Ascending aorta (tissue), 2 donors: ENCODE measurements around the gene RCC1. TPM values are rescaled to one million over a fixed set of nuclear protein-coding genes. Genes with fewer than 3 reads are reported as not detected.
A peak's percentile ranks its signal among the peaks of the same experiment; 100 is the strongest.

Source experiments
- DNase-seq, 2 donors: peaks; one replicate each; pipeline ENCODE4 v3.0.0-alpha.2; 2019; ENCODE audit warnings: low spot score in 2 of 2
- H3K27ac ChIP-seq, 2 donors: fragments of 200-600 bp; sonication (generic); one replicate each; pipeline ENCODE4 v1.5.1; 2016 to 2017; ENCODE audit warnings: mild to moderate bottlenecking in 1 of 2
- H3K27me3 ChIP-seq: fragments of 200-600 bp; sonication (generic); one replicate; pipeline ENCODE4 v1.5.1; 2017
- H3K36me3 ChIP-seq, 2 donors: fragments of 200-600 bp; sonication (generic); one replicate each; pipeline ENCODE4 v1.5.1; 2016
- H3K4me1 ChIP-seq, 2 donors: fragments of 200-600 bp; sonication (generic); one replicate each; pipeline ENCODE4 v1.5.1; 2016 to 2017; ENCODE audit warnings: mild to moderate bottlenecking in 1 of 2
- H3K4me3 ChIP-seq, 2 donors: fragments of 200-600 bp; sonication (generic); one replicate each; pipeline ENCODE4 v1.5.1; 2016 to 2017; ENCODE audit warnings: mild to moderate bottlenecking in 1 of 2
- H3K9me3 ChIP-seq, 2 donors: fragments of 200-600 bp; sonication (generic); one replicate each; pipeline ENCODE4 v1.5.1; 2016
- CTCF ChIP-seq, 3 experiments: fragments of 200-600 bp in 2 of 3; fragments of 450-650 bp in 1 of 3; sonication (generic) in 2 of 3; IDR thresholded peaks; one replicate each; pipeline ENCODE4 v1.5.1; 2016 to 2019; ENCODE audit warnings: antibody characterized with exemption in 3 of 3, mild to moderate bottlenecking in 1 of 3, moderate library complexity in 1 of 3
- intact Hi-C: fragments of 100-400 bp; cut with DNase I; formaldehyde crosslinking; loops from one replicate; pipeline ENCODE4 v1.15.1; 2023
- total RNA-seq: library from RNA; depleted of rRNA; stranded (reverse); fragments of >200 nt; gene quantifications from one replicate; pipeline ENCODE4 v1.1.0, GENCODE V29; 2016

Gene RCC1
- total RNA-seq, 1 donor from 2014 or later = 70.5 TPM

- Histone ChIP-seq H3K27me3 (no peaks in the 10 kb centered on the region), H3K9me3 (no peaks in the 10 kb centered on the region), H3K36me3 (peaks cover 40 to 47% of the 10 kb centered on the region in 2 donors), H3K4me1 (peaks cover 16 to 41% of the 10 kb centered on the region in 2 donors), H3K4me3 (peak overlapping the region; percentile 69 to 83), H3K27ac (peak overlapping the region; percentile 77 to 92)
- intact Hi-C loops = loop anchor here (5.0 kb wide), 4 partner anchors 71 to 674 kb away; partner anchors contain the start of genes MED18 and SRSF4
- TF ChIP-seq CTCF (IDR thresholded peaks at IDR 0.05) = no peak
- DNase-seq = no peak
Observed at GRCh38 chr1:28507646-28508434, 2.0 kb downstream of the RCC1 start.

GRCh38 chr1:28508435-28508754 lies 2.6 kb downstream of the RCC1 start:
- peaks cover 44 to 51% of the 10 kb centered on the region in 2 donors for H3K36me3 ChIP-seq

GRCh38 chr1:28509705-28510272 lies 3.9 kb downstream of the RCC1 start:
- intact Hi-C loops = loop anchor here (5.0 kb wide), 4 partner anchors 72 to 673 kb away; partner anchors contain the start of genes MED18 and SRSF4
- DNase-seq = no peak
- H3K27me3 ChIP-seq = no peaks in the 10 kb centered on the region
- H3K36me3 ChIP-seq = peaks cover 52 to 63% of the 10 kb centered on the region in 2 donors
- H3K4me3 ChIP-seq = no peak overlapping the region
- TF ChIP-seq CTCF (IDR thresholded peaks at IDR 0.05) = no peak
- H3K27ac ChIP-seq = peak overlapping the region in 1 of 2 donors; percentile 10
- H3K4me1 ChIP-seq = peaks cover 16 to 41% of the 10 kb centered on the region in 2 donors
- no peaks in the 10 kb centered on the region for H3K9me3 ChIP-seq

More at GRCh38 chr1:28508435-28508754, 2.6 kb downstream of the RCC1 start:
- no peak for TF ChIP-seq CTCF (IDR thresholded peaks at IDR 0.05)
- Histone ChIP-seq H3K27ac (peak overlapping the region; percentile 14 to 37), H3K4me1 (peaks cover 16 to 41% of the 10 kb centered on the region in 2 donors), H3K4me3 (peak overlapping the region; percentile 69 to 83), H3K27me3 (no peaks in the 10 kb centered on the region), H3K9me3 (no peaks in the 10 kb centered on the region)
- intact Hi-C loops = loop anchor here (5.0 kb wide), 4 partner anchors 71 to 674 kb away; partner anchors contain the start of genes MED18 and SRSF4
- no peak for DNase-seq

GRCh38 chr1:28510273-28510969 lies 4.6 kb downstream of the RCC1 start:
- intact Hi-C loops = no loop called here
- peaks cover 16 to 38% of the 10 kb centered on the region in 2 donors for H3K4me1 ChIP-seq
- no peak for DNase-seq
- H3K36me3 ChIP-seq = peaks cover 59 to 69% of the 10 kb centered on the region in 2 donors
- H3K27ac ChIP-seq = peak overlapping the region in 1 of 2 donors; percentile 10
- H3K27me3 ChIP-seq = no peaks in the 10 kb centered on the region
- TF ChIP-seq CTCF (IDR thresholded peaks at IDR 0.05) = no peak
- H3K4me3 ChIP-seq = no peak overlapping the region
- no peaks in the 10 kb centered on the region for H3K9me3 ChIP-seq

- no peak overlapping the region for H3K27ac ChIP-seq
- intact Hi-C loops = no loop called here
- peaks cover 59 to 72% of the 10 kb centered on the region in 2 donors for H3K36me3 ChIP-seq
- H3K27me3 ChIP-seq = no peaks in the 10 kb centered on the region
- H3K4me3 ChIP-seq = no peak overlapping the region
- H3K9me3 ChIP-seq = no peaks in the 10 kb centered on the region
- no peak for TF ChIP-seq CTCF (IDR thresholded peaks at IDR 0.05)
- H3K4me1 ChIP-seq = peaks cover 16 to 38% of the 10 kb centered on the region in 2 donors
- no peak for DNase-seq
Observed at GRCh38 chr1:28510970-28511440, 5.2 kb downstream of the RCC1 start.
